PC-3 (cell line): ENCODE measurements around the gene FMNL3. TPM values are rescaled to one million over a fixed set of nuclear protein-coding genes. Genes with fewer than 3 reads are reported as not detected.

Experiments
- ATAC-seq: fragments of 200-7000 bp; cut with Tn5 transposase; 2 replicates; pipeline ENCODE4 v1.9.1; 2020; ENCODE audit warnings: mild to moderate bottlenecking, moderate library complexity
- BruUV-seq: library from RNA; stranded (reverse); fragments of 400-500 nt; replicated peaks from 2 replicates; lab custom pipeline; 2021; lab: Mats Ljungman, UMichigan
- CTCF ChIA-PET: fragments of 300-600 bp; sonication (Branson Sonifier 250); formaldehyde crosslinking; loops from one replicate; lab custom pipeline; 2022; ENCODE audit warnings: antibody characterized with exemption; lab: Charles Lee
- POLR2A ChIA-PET: fragments of 300-600 bp; sonication (Branson Sonifier 250); formaldehyde crosslinking; loops from one replicate; lab custom pipeline; 2022; ENCODE audit warnings: antibody characterized with exemption; ENCODE audit not compliant: unreplicated experiment; lab: Charles Lee
- DNase-seq: peaks from one replicate; pipeline ENCODE4 v3.0.0-alpha.2; 2015
- H2AFZ ChIP-seq: fragments of 300-600 bp; sonication (generic); 2 replicates; pipeline ENCODE4 v1.6.0; 2016; ENCODE audit warnings: antibody characterized with exemption, low read length
- H3F3A ChIP-seq: fragments of 300-600 bp; sonication (generic); one replicate; pipeline ENCODE4 v1.6.0; 2017; ENCODE audit warnings: antibody characterized with exemption, low read length, control low read depth, mild to moderate bottlenecking; ENCODE audit not compliant: unreplicated experiment
- H3K27ac ChIP-seq: fragments of 300-600 bp; sonication (generic); 2 replicates; pipeline ENCODE4 v1.5.1; 2016; ENCODE audit warnings: mild to moderate bottlenecking, low read length
- H3K27me3 ChIP-seq: fragments of 300-600 bp; sonication (generic); 2 replicates; pipeline ENCODE4 v1.6.1; 2016; ENCODE audit warnings: low read length, mixed read lengths
- H3K36me3 ChIP-seq: fragments of 300-600 bp; sonication (generic); 2 replicates; pipeline ENCODE4 v1.6.1; 2016; ENCODE audit warnings: low read depth, mixed run types, low read length, mixed read lengths
- H3K4me1 ChIP-seq: fragments of 300-600 bp; sonication (generic); 2 replicates; pipeline ENCODE4 v1.5.1; 2016; ENCODE audit warnings: low read length; ENCODE audit not compliant: insufficient read depth
- H3K4me2 ChIP-seq: fragments of 300-600 bp; sonication (generic); 2 replicates; pipeline ENCODE4 v1.6.0; 2016; ENCODE audit warnings: low read length
- H3K4me3 ChIP-seq: fragments of 300-600 bp; sonication (generic); 2 replicates; pipeline ENCODE4 v1.5.1; 2016; ENCODE audit warnings: mild to moderate bottlenecking, low read length, mixed read lengths
- H3K79me2 ChIP-seq: fragments of 300-600 bp; sonication (generic); 2 replicates; pipeline ENCODE4 v1.6.1; 2017; ENCODE audit warnings: low read length, mixed read lengths
- H3K9ac ChIP-seq: fragments of 300-600 bp; sonication (generic); 2 replicates; pipeline ENCODE4 v1.6.0; 2016; ENCODE audit warnings: mild to moderate bottlenecking, low read length
- H3K9me2 ChIP-seq: fragments of 300-600 bp; sonication (generic); replicated peaks from 2 replicates; pipeline ENCODE4 v1.6.1; 2016; ENCODE audit warnings: mixed run types, low read length, mixed read lengths
- H3K9me3 ChIP-seq: fragments of 300-600 bp; sonication (generic); 2 replicates; pipeline ENCODE4 v1.6.1; 2016; ENCODE audit warnings: low read length, mixed read lengths
- H4K20me1 ChIP-seq: fragments of 300-600 bp; sonication (generic); 2 replicates; pipeline ENCODE4 v1.6.1; 2016; ENCODE audit warnings: low read length, mixed read lengths
- EZH2 ChIP-seq: fragments of 300-600 bp; sonication (generic); IDR thresholded peaks from one replicate; pipeline ENCODE4 v1.6.1; 2017; ENCODE audit warnings: antibody characterized with exemption, mild to moderate bottlenecking, low read length; ENCODE audit not compliant: unreplicated experiment
- EZH2phosphoT487 ChIP-seq: fragments of 300-600 bp; sonication (generic); IDR thresholded peaks from 2 replicates; pipeline ENCODE4 v1.6.1; 2018; ENCODE audit warnings: mild to moderate bottlenecking, antibody characterized with exemption, low read length, borderline replicate concordance
- intact Hi-C: fragments of 100-400 bp; cut with micrococcal nuclease; formaldehyde crosslinking; loops from 2 replicates; pipeline ENCODE4 v1.9.0; 2023
- total RNA-seq: library from RNA; depleted of rRNA; stranded (reverse); fragments of >200 nt; gene quantifications from 2 replicates; pipeline ENCODE4 v1.2.3, GENCODE V29; 2014
- TF ChIP-seq, protein P1 (sequence below): fragments of 300-600 bp; sonication (generic); conservative IDR thresholded peaks from 2 replicates; pipeline ENCODE4 v1.5.1; 2017; ENCODE audit warnings: antibody characterized with exemption, low read depth, mild to moderate bottlenecking, low read length

Gene FMNL3
- total RNA-seq, 1 experiment from 2014 or later, result 6.2 TPM

DNA sequence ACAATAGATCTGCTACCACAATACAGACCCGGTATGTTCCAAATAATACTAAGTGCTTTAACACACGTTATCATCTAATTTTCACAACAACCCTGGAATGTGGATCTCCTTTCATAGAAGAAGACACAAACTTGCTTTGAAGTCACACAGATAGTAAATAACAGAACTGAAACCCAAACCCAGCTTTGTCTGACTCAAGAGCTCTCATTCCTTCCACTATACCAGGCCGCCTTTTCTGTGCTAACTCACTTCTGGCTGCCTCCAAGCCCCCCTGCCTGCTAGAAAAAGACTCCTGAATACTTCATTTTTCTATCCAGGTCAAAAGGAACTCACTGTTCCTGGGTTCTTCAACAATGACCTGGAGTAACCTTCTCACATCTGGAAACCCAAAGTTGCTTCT is 46.0 kb downstream of the FMNL3 start:
- ChIA-PET CTCF (no interaction called here), POLR2A (interaction anchor here (0.6 kb wide), 1 partner anchor 80 kb away, joined by 3 read pairs; no protein-coding TSS in a partner anchor)
- no peaks in the 10 kb centered on the region for H3K36me3 ChIP-seq
- H2AFZ ChIP-seq, result no peak overlapping the region
- no peaks in the 10 kb centered on the region for H3K27me3 ChIP-seq
- H3F3A ChIP-seq, result no peaks in the 10 kb centered on the region
- no peak overlapping the region for H3K4me3 ChIP-seq
- no peaks in the 10 kb centered on the region for H3K9me2 ChIP-seq
- no peaks in the 10 kb centered on the region for H3K79me2 ChIP-seq
- no peak for DNase-seq
- no TSS peak for BruUV-seq
- H3K4me1 ChIP-seq, result peaks cover 7% of the 10 kb centered on the region; the same call in 1 of the 2 replicates
- no peaks in the 10 kb centered on the region for H3K9me3 ChIP-seq
- no peak for ATAC-seq
- H3K9ac ChIP-seq, result no peak overlapping the region
- no peak overlapping the region for H3K4me2 ChIP-seq
- no peaks in the 10 kb centered on the region for H4K20me1 ChIP-seq
- intact Hi-C loops, result no loop called here
- no peak overlapping the region for H3K27ac ChIP-seq
- TF ChIP-seq EZH2phosphoT487 (no peak), EZH2 (no peak)
- TF ChIP-seq, protein P1, sequence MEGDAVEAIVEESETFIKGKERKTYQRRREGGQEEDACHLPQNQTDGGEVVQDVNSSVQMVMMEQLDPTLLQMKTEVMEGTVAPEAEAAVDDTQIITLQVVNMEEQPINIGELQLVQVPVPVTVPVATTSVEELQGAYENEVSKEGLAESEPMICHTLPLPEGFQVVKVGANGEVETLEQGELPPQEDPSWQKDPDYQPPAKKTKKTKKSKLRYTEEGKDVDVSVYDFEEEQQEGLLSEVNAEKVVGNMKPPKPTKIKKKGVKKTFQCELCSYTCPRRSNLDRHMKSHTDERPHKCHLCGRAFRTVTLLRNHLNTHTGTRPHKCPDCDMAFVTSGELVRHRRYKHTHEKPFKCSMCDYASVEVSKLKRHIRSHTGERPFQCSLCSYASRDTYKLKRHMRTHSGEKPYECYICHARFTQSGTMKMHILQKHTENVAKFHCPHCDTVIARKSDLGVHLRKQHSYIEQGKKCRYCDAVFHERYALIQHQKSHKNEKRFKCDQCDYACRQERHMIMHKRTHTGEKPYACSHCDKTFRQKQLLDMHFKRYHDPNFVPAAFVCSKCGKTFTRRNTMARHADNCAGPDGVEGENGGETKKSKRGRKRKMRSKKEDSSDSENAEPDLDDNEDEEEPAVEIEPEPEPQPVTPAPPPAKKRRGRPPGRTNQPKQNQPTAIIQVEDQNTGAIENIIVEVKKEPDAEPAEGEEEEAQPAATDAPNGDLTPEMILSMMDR, result no peak

DNA sequence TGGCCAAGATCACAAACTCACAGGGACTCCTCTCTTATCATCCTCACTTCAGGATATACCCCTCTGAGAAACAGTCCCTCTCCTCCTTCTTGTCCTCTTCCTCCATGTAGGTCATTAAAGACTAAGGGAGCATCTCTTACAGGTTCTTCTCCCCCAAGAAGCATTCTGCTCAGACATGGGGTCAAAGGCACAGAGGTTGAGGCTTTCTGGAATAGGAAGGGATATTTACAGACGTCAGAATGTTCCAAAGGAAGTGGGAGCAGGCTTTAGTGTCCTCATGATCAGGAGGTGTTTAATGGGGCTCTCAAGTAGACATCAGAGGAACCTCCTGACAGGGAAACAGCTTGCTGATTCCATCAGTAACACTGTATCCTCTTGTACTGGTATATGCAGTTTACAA is 47.5 kb downstream of the FMNL3 start:
- H3F3A ChIP-seq, result no peaks in the 10 kb centered on the region
- no peaks in the 10 kb centered on the region for H4K20me1 ChIP-seq
- TF ChIP-seq EZH2 (no peak), EZH2phosphoT487 (no peak)
- TF ChIP-seq, protein P1, result no peak
- no TSS peak for BruUV-seq
- ChIA-PET POLR2A (no interaction called here), CTCF (no interaction called here)
- no peak overlapping the region for H3K4me3 ChIP-seq
- no peaks in the 10 kb centered on the region for H3K36me3 ChIP-seq
- H3K27me3 ChIP-seq, result no peaks in the 10 kb centered on the region
- no peaks in the 10 kb centered on the region for H3K9me3 ChIP-seq
- no peak overlapping the region for H3K9ac ChIP-seq
- ATAC-seq (no peak), DNase-seq (no peak)
- H3K27ac ChIP-seq, result no peak overlapping the region
- peaks cover 7% of the 10 kb centered on the region; the same call in 1 of the 2 replicates for H3K4me1 ChIP-seq
- H3K4me2 ChIP-seq, result no peak overlapping the region
- intact Hi-C loops, result no loop called here
- H3K79me2 ChIP-seq, result no peaks in the 10 kb centered on the region
- no peak overlapping the region for H2AFZ ChIP-seq
- no peaks in the 10 kb centered on the region for H3K9me2 ChIP-seq

DNA sequence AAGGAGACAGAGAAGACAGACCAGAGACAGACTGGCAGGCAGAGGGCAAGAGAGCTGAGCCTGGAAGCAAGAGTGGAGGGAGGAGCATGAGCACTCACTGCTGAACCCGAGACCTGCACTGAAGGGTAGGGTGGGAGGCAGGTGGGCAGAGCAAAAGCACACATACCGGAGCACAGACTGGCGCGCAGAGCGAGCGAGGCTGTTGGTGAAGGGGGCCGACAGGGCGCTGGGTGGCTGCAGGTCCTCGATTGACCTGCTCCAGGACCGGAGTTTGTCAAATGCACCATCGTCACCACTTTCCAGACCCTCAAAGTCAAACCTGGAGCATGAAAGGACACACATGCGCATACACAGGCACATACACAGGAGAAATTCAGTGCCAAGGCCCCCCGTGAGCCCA is 48.9 kb downstream of the FMNL3 start:
- H3K36me3 ChIP-seq, result no peaks in the 10 kb centered on the region
- H3K4me2 ChIP-seq, result no peak overlapping the region
- ATAC-seq (no peak), DNase-seq (no peak)
- BruUV-seq, result no TSS peak
- no peaks in the 10 kb centered on the region for H3K79me2 ChIP-seq
- ChIA-PET CTCF (no interaction called here), POLR2A (interaction anchor here (0.7 kb wide), 1 partner anchor 25 kb away, joined by 3 read pairs; no protein-coding TSS in a partner anchor)
- no peak overlapping the region for H3K4me3 ChIP-seq
- no peaks in the 10 kb centered on the region for H3K27me3 ChIP-seq
- no peaks in the 10 kb centered on the region for H3F3A ChIP-seq
- no peak overlapping the region for H3K9ac ChIP-seq
- no peak for TF ChIP-seq EZH2
- no peak for TF ChIP-seq EZH2phosphoT487
- TF ChIP-seq, protein P1, result no peak
- H3K4me1 ChIP-seq, result peaks cover 7% of the 10 kb centered on the region; the same call in 1 of the 2 replicates
- H2AFZ ChIP-seq, result no peak overlapping the region
- no peaks in the 10 kb centered on the region for H3K9me3 ChIP-seq
- no peaks in the 10 kb centered on the region for H3K9me2 ChIP-seq
- no peak overlapping the region for H3K27ac ChIP-seq
- intact Hi-C loops, result no loop called here
- no peaks in the 10 kb centered on the region for H4K20me1 ChIP-seq
